Measurements from ENCODE around the gene LRP8. TPM values are rescaled to one million over a fixed set of nuclear protein-coding genes. Genes with fewer than 3 reads are reported as not detected.

LRP8 gene
- total RNA-seq, 4 donors from 2014 or later, result 4.5 to 33.8 (median 5.0) TPM

GRCh38 chr1:53267761-53268160, 60.1 kb downstream of the LRP8 start:
- H3K4me1 ChIP-seq, result no peaks in the 10 kb centered on the region

GRCh38 chr1:53266038-53266437, 61.8 kb downstream of the LRP8 start:
- H3K27ac ChIP-seq, result no peak overlapping the region
- no peaks in the 10 kb centered on the region for H3K9me3 ChIP-seq
- DNase-seq, result no peak
- no peaks in the 10 kb centered on the region for H3K36me3 ChIP-seq
- H3K4me3 ChIP-seq, result no peak overlapping the region
- H3K27me3 ChIP-seq, result no peaks in the 10 kb centered on the region
- no peaks in the 10 kb centered on the region for H3K4me1 ChIP-seq
- no peak for TF ChIP-seq POLR2A (IDR thresholded peaks at IDR 0.05)
- peak in 2 of 6 experiments; percentile 18 to 20 for TF ChIP-seq CTCF (IDR thresholded peaks at IDR 0.05)

More at GRCh38 chr1:53267761-53268160, 60.1 kb downstream of the LRP8 start:
- Histone ChIP-seq H3K9me3 (no peaks in the 10 kb centered on the region), H3K27ac (no peak overlapping the region), H3K4me3 (no peak overlapping the region), H3K27me3 (no peaks in the 10 kb centered on the region), H3K36me3 (no peaks in the 10 kb centered on the region)
- no peak for DNase-seq
- TF ChIP-seq CTCF (IDR thresholded peaks at IDR 0.05) (no peak), POLR2A (IDR thresholded peaks at IDR 0.05) (no peak)

- TF ChIP-seq CTCF (IDR thresholded peaks at IDR 0.05) (no peak), POLR2A (IDR thresholded peaks at IDR 0.05) (no peak)
- no peak overlapping the region for H3K4me3 ChIP-seq
- H3K27ac ChIP-seq, result no peak overlapping the region
- H3K9me3 ChIP-seq, result no peaks in the 10 kb centered on the region
- no peaks in the 10 kb centered on the region for H3K4me1 ChIP-seq
- no peak for DNase-seq
- no peaks in the 10 kb centered on the region for H3K27me3 ChIP-seq
- H3K36me3 ChIP-seq, result no peaks in the 10 kb centered on the region
Measured at GRCh38 chr1:53265581-53265980, 62.3 kb downstream of the LRP8 start.

- Histone ChIP-seq H3K4me1 (no peaks in the 10 kb centered on the region), H3K9me3 (no peaks in the 10 kb centered on the region)
- no peak for TF ChIP-seq POLR2A (IDR thresholded peaks at IDR 0.05)
Measured at GRCh38 chr1:53264048-53264447, 63.8 kb downstream of the LRP8 start.

GRCh38 chr1:53262000-53262399, 65.9 kb downstream of the LRP8 start:
- Histone ChIP-seq H3K27ac (no peak overlapping the region), H3K9me3 (no peaks in the 10 kb centered on the region), H3K4me1 (no peaks in the 10 kb centered on the region), H3K27me3 (no peaks in the 10 kb centered on the region), H3K36me3 (no peaks in the 10 kb centered on the region), H3K4me3 (no peak overlapping the region)
- DNase-seq, result no peak
- TF ChIP-seq CTCF (IDR thresholded peaks at IDR 0.05) (no peak), POLR2A (IDR thresholded peaks at IDR 0.05) (no peak)

More at GRCh38 chr1:53264048-53264447, 63.8 kb downstream of the LRP8 start:
- H3K27me3 ChIP-seq, result no peaks in the 10 kb centered on the region
- H3K4me3 ChIP-seq, result no peak overlapping the region
- no peak for DNase-seq
- no peaks in the 10 kb centered on the region for H3K36me3 ChIP-seq
- no peak overlapping the region for H3K27ac ChIP-seq

GRCh38 chr1:53260631-53261247, 67.1 kb downstream of the LRP8 start:
- H3K36me3 ChIP-seq, result no peaks in the 10 kb centered on the region
- no peak overlapping the region for H3K4me3 ChIP-seq
- no peaks in the 10 kb centered on the region for H3K9me3 ChIP-seq
- H3K27me3 ChIP-seq, result no peaks in the 10 kb centered on the region
- DNase-seq, result no peak
- H3K27ac ChIP-seq, result no peak overlapping the region
- no peaks in the 10 kb centered on the region for H3K4me1 ChIP-seq
- TF ChIP-seq CTCF (IDR thresholded peaks at IDR 0.05) (no peak), POLR2A (IDR thresholded peaks at IDR 0.05) (no peak)
